Inflammatory macrophage treated with lipopolysaccharide for 1 hour (primary cell): Measurements from ENCODE around the gene ARHGEF7.
A peak's percentile ranks its signal among the peaks of the same experiment; 100 is the strongest.

Experiments used
- DNase-seq, 2 donors: peaks; one replicate each; pipeline ENCODE4 v3.0.0-alpha.2; 2020 to 2022

Gene ARHGEF7

GRCh38 chr13:111259058-111259457 lies 143.9 kb downstream of the ARHGEF7 start:
- DNase-seq, result no peak

GRCh38 chr13:111261326-111261725 lies 146.2 kb downstream of the ARHGEF7 start:
- no peak for DNase-seq

- no peak for DNase-seq
These were observed 147.2 kb downstream of the ARHGEF7 start for GRCh38 chr13:111262281-111262680.

GRCh38 chr13:111262715-111263114 lies 147.6 kb downstream of the ARHGEF7 start:
- no peak for DNase-seq

GRCh38 chr13:111263566-111263965 lies 148.5 kb downstream of the ARHGEF7 start:
- DNase-seq, result no peak

- DNase-seq, result no peak
These were observed 150.0 kb downstream of the ARHGEF7 start for GRCh38 chr13:111265006-111265700.

GRCh38 chr13:111265701-111266035 lies 150.6 kb downstream of the ARHGEF7 start:
- DNase-seq, result no peak

GRCh38 chr13:111267205-111267604 lies 152.1 kb downstream of the ARHGEF7 start:
- no peak for DNase-seq

GRCh38 chr13:111267784-111268183 lies 152.7 kb downstream of the ARHGEF7 start:
- no peak for DNase-seq

- DNase-seq, result no peak
These were observed 154.4 kb downstream of the ARHGEF7 start for GRCh38 chr13:111269508-111269907.

GRCh38 chr13:111270126-111270525 lies 155.0 kb downstream of the ARHGEF7 start:
- DNase-seq, result no peak

- no peak for DNase-seq
These were observed 155.9 kb downstream of the ARHGEF7 start for GRCh38 chr13:111270765-111271698.

- no peak for DNase-seq
These were observed 157.0 kb downstream of the ARHGEF7 start for GRCh38 chr13:111272117-111272516.

- DNase-seq, result no peak
These were observed 160.3 kb downstream of the ARHGEF7 start for GRCh38 chr13:111275382-111275781.

GRCh38 chr13:111275995-111276618 lies 161.0 kb downstream of the ARHGEF7 start:
- no peak for DNase-seq

- DNase-seq, result no peak
These were observed 163.1 kb downstream of the ARHGEF7 start for GRCh38 chr13:111278258-111278657.

GRCh38 chr13:111278743-111279652 lies 163.9 kb downstream of the ARHGEF7 start:
- DNase-seq, result no peak

- DNase-seq, result no peak
These were observed 165.1 kb downstream of the ARHGEF7 start for GRCh38 chr13:111280226-111280625.

- DNase-seq, result peak; percentile 11 to 23
These were observed 165.8 kb downstream of the ARHGEF7 start for GRCh38 chr13:111280681-111281585.

GRCh38 chr13:111281751-111282311 lies 166.7 kb downstream of the ARHGEF7 start:
- DNase-seq, result peak; percentile 88 to 93

- no peak for DNase-seq
These were observed 167.3 kb downstream of the ARHGEF7 start for GRCh38 chr13:111282425-111282824.
